Panc1 (cell line): ENCODE data around the gene ABHD18. TPM values are rescaled to one million over a fixed set of nuclear protein-coding genes. Genes with fewer than 3 reads are reported as not detected.
"Not testable (repeated sequence)": the region's sequence is repeated elsewhere in the genome, so short reads cannot be mapped to it uniquely, and the experiment has no call there.

Source experiments
- ATAC-seq: fragments of 200-7000 bp; cut with Tn5 transposase; 2 replicates; pipeline ENCODE4 v1.9.1; 2020; ENCODE audit warnings: mild to moderate bottlenecking, moderate library complexity
- BruUV-seq: library from RNA; stranded (reverse); fragments of 400-500 nt; replicated peaks from 2 replicates; lab custom pipeline; 2021; lab: Mats Ljungman, UMichigan
- CTCF ChIA-PET: fragments of 300-600 bp; sonication (Branson Sonifier 250); formaldehyde crosslinking; loops from one replicate; lab custom pipeline; 2022; ENCODE audit warnings: antibody characterized with exemption; lab: Charles Lee
- POLR2A ChIA-PET: fragments of 300-600 bp; sonication (Branson Sonifier 250); formaldehyde crosslinking; loops from one replicate; lab custom pipeline; 2022; ENCODE audit warnings: antibody characterized with exemption; lab: Charles Lee
- DNase-seq: peaks from one replicate; pipeline ENCODE4 v3.0.0-alpha.2; 2010; ENCODE audit warnings: low read depth, low spot score
- H3K27ac ChIP-seq: 2 replicates; pipeline ENCODE4 v1.5.1; 2011; ENCODE audit warnings: mild to moderate bottlenecking, low read length, inconsistent platforms
- H3K27me3 ChIP-seq: fragments of 200-500 bp; sonication (Bioruptor generic); 2 replicates; pipeline ENCODE4 v1.6.0; 2014; ENCODE audit warnings: low read length, inconsistent platforms; ENCODE audit not compliant: control insufficient read depth, insufficient read depth
- H3K36me3 ChIP-seq: fragments of 200-500 bp; sonication (Bioruptor generic); 2 replicates; pipeline ENCODE4 v1.5.1; 2014; ENCODE audit warnings: inconsistent platforms, mild to moderate bottlenecking, low read length, moderate library complexity; ENCODE audit not compliant: control insufficient read depth, insufficient read depth
- H3K4me1 ChIP-seq: 2 replicates; pipeline ENCODE4 v1.5.1; 2011; ENCODE audit warnings: inconsistent platforms, mild to moderate bottlenecking, low read length, moderate library complexity; ENCODE audit not compliant: control insufficient read depth, insufficient read depth
- H3K4me3 ChIP-seq, 2 experiments: 2 replicates each; pipeline ENCODE4 v1.5.1; 2011 to 2012; ENCODE audit warnings: low read depth in 2 of 2, low read length in 2 of 2, mild to moderate bottlenecking in 2 of 2, inconsistent platforms in 1 of 2, moderate library complexity in 1 of 2
- H3K9me3 ChIP-seq: fragments of 200-500 bp; sonication (Bioruptor generic); 2 replicates; pipeline ENCODE4 v1.5.1; 2014; ENCODE audit warnings: low read depth, mild to moderate bottlenecking, inconsistent platforms, low read length, moderate library complexity; ENCODE audit not compliant: control insufficient read depth, insufficient read depth
- CTCF ChIP-seq: fragments of 450-650 bp; IDR thresholded peaks from 2 replicates; pipeline ENCODE4 v1.5.1; 2017; ENCODE audit warnings: mild to moderate bottlenecking
- POLR2AphosphoS5 ChIP-seq: IDR thresholded peaks from 2 replicates; pipeline ENCODE4 v1.6.1; 2012; ENCODE audit warnings: mild to moderate bottlenecking, low read depth, low read length, moderate library complexity
- REST ChIP-seq, 2 experiments: IDR thresholded peaks; 2 replicates each; pipeline ENCODE4 v1.6.1; 2011 to 2012; ENCODE audit warnings: low read depth in 2 of 2, control low read depth in 1 of 2, low read length in 1 of 2, mild to moderate bottlenecking in 1 of 2, moderate library complexity in 1 of 2; ENCODE audit not compliant: insufficient read depth in 1 of 2
- SIN3A ChIP-seq: IDR thresholded peaks from 2 replicates; pipeline ENCODE4 v1.6.1; 2012; ENCODE audit warnings: low read depth, mild to moderate bottlenecking, low read length, moderate library complexity, borderline replicate concordance; ENCODE audit not compliant: insufficient read depth
- TCF7L2 ChIP-seq: IDR thresholded peaks from 2 replicates; pipeline ENCODE4 v1.6.1; 2011; ENCODE audit warnings: mild to moderate bottlenecking, low read depth, low read length, inconsistent platforms
- in situ Hi-C: cut with HindIII; loops from 2 replicates; pipeline ENCODE4 v1.10.0; 2016; ENCODE audit warnings: low sequenced_read_pairs, low pct_unique_long_range_greater_than_20kb
- intact Hi-C: fragments of 100-400 bp; cut with micrococcal nuclease; formaldehyde crosslinking; loops from one replicate; pipeline ENCODE4 v1.10.0; 2022; ENCODE audit not compliant: unreplicated experiment
- total RNA-seq: library from RNA; stranded (reverse); gene quantifications from one replicate; pipeline ENCODE4 v1.2.1, GENCODE V29; 2021; ENCODE audit not compliant: unreplicated experiment

The ABHD18 gene
- total RNA-seq, 1 experiment from 2014 or later: 7.4 TPM

- H3K36me3 ChIP-seq: no peaks in the 10 kb centered on the region
- no peaks in the 10 kb centered on the region for H3K9me3 ChIP-seq
- H3K4me3 ChIP-seq: no peak overlapping the region
- no TSS peak for BruUV-seq
- in situ Hi-C loops: no loop called here
- intact Hi-C loops: no loop called here
- ATAC-seq (no peak), DNase-seq (no peak)
- POLR2A ChIA-PET: no interaction called here
- H3K27me3 ChIP-seq: no peaks in the 10 kb centered on the region
- TF ChIP-seq REST (IDR thresholded peaks at IDR 0.05; ENCODE audit: insufficient read depth in 1 of 2, low read depth in 2 of 2, low read length in 1 of 2) (no peak), POLR2AphosphoS5 (no peak), SIN3A (no peak), TCF7L2 (no peak), CTCF (no peak)
- CTCF ChIA-PET: interaction anchor here (0.5 kb wide), 1 partner anchor 335 kb away, joined by 4 read pairs; no protein-coding TSS in a partner anchor
- no peaks in the 10 kb centered on the region; the same call in 1 of the 2 replicates for H3K4me1 ChIP-seq
- H3K27ac ChIP-seq: no peak overlapping the region
These were observed 5.4 kb upstream of the ABHD18 start for GRCh38 chr4:127959794-127960193.

GRCh38 chr4:127963633-127964398, 1.4 kb upstream of the ABHD18 start:
- CTCF ChIA-PET, ATAC-seq, DNase-seq, in situ Hi-C loops, H3K9me3 ChIP-seq, POLR2A ChIA-PET, H3K27me3 ChIP-seq, BruUV-seq, intact Hi-C loops, H3K36me3 ChIP-seq, H3K27ac ChIP-seq: not testable (repeated sequence)
- H3K4me1 ChIP-seq: peaks cover 14% of the 10 kb centered on the region
- H3K4me3 ChIP-seq: peak overlapping the region; percentile 86 to 89

GRCh38 chr4:127964426-127965061, 662 bp upstream of the ABHD18 start:
- POLR2A ChIA-PET, BruUV-seq, CTCF ChIA-PET, H3K9me3 ChIP-seq, H3K36me3 ChIP-seq, in situ Hi-C loops, H3K27me3 ChIP-seq, intact Hi-C loops, DNase-seq: not testable (repeated sequence)
- peak; percentile 35 for ATAC-seq
- Histone ChIP-seq H3K27ac (peak overlapping the region; percentile 82), H3K4me3 (peak overlapping the region; percentile 86 to 89), H3K4me1 (peaks cover 15% of the 10 kb centered on the region)
